WTC11 (cell line): Measurements from ENCODE around the gene CAMTA1. TPM values are rescaled to one million over a fixed set of nuclear protein-coding genes. Genes with fewer than 3 reads are reported as not detected.

ENCODE experiments used
- ATAC-seq: fragments of 200-7000 bp; cut with Tn5 transposase; 2 replicates; pipeline ENCODE4 v1.10.0; 2021; ENCODE audit warnings: mild to moderate bottlenecking, moderate library complexity
- CTCF ChIA-PET: fragments of 300-600 bp; sonication (Branson Sonifier 250); formaldehyde crosslinking; loops from one replicate; lab custom pipeline; 2021; ENCODE audit warnings: antibody characterized with exemption; lab: Charles Lee
- POLR2A ChIA-PET: fragments of 350-600 bp; sonication (Branson Sonifier 250); formaldehyde crosslinking; loops from one replicate; lab custom pipeline; 2021; ENCODE audit warnings: antibody characterized with exemption; lab: Charles Lee
- DNase-seq: peaks from one replicate; pipeline ENCODE4 v3.0.0; 2021; ENCODE audit warnings: low spot score
- H3K27ac Mint-ChIP-seq: 2 replicates; pipeline ENCODE4 v1.8.0; 2021; ENCODE audit warnings: mixed read lengths
- H3K27me3 Mint-ChIP-seq: 2 replicates; pipeline ENCODE4 v1.8.0; 2021; ENCODE audit warnings: low read depth, mild to moderate bottlenecking, moderate library complexity, mixed read lengths
- H3K36me3 Mint-ChIP-seq: 2 replicates; pipeline ENCODE4 v1.8.0; 2021; ENCODE audit warnings: mixed read lengths
- H3K4me1 Mint-ChIP-seq: 2 replicates; pipeline ENCODE4 v1.8.0; 2022; ENCODE audit warnings: mixed read lengths
- H3K4me3 Mint-ChIP-seq: 2 replicates; pipeline ENCODE4 v1.8.0; 2021; ENCODE audit warnings: mild to moderate bottlenecking, moderate library complexity, mixed read lengths
- H3K9me3 Mint-ChIP-seq: 2 replicates; pipeline ENCODE4 v1.8.0; 2021; ENCODE audit warnings: mixed read lengths
- CBFB ChIP-seq: sonication (generic); formaldehyde crosslinking; IDR thresholded peaks from 2 replicates; pipeline ENCODE4 v1.8.1; 2022; ENCODE audit warnings: mild to moderate bottlenecking, low read depth, missing genetic modification reagents
- CREM ChIP-seq: sonication (generic); formaldehyde crosslinking; IDR thresholded peaks from 2 replicates; pipeline ENCODE4 v1.8.1; 2022; ENCODE audit warnings: mild to moderate bottlenecking, missing genetic modification reagents, moderate library complexity
- GTF2I ChIP-seq: fragments of 250-450 bp; sonication (Bioruptor Pico); conservative IDR thresholded peaks from 2 replicates; pipeline ENCODE4 v1.4.0; 2021; ENCODE audit warnings: mild to moderate bottlenecking
- JUN ChIP-seq: sonication (generic); formaldehyde crosslinking; IDR thresholded peaks from 2 replicates; pipeline ENCODE4 v1.8.0; 2023; ENCODE audit warnings: mild to moderate bottlenecking, missing genetic modification reagents
- MYBL2 ChIP-seq: sonication (generic); formaldehyde crosslinking; IDR thresholded peaks from 2 replicates; pipeline ENCODE4 v1.8.1; 2023; ENCODE audit warnings: mild to moderate bottlenecking, moderate library complexity, missing genetic modification reagents
- OVOL2 ChIP-seq: fragments of 250-450 bp; sonication (Bioruptor Pico); IDR thresholded peaks from 2 replicates; pipeline ENCODE4 v1.9.0; 2021; ENCODE audit warnings: mild to moderate bottlenecking, borderline replicate concordance
- SOX15 ChIP-seq: fragments of 250-450 bp; sonication (Bioruptor Pico); IDR thresholded peaks from 2 replicates; pipeline ENCODE4 v1.9.0; 2021; ENCODE audit warnings: mild to moderate bottlenecking
- TEAD1 ChIP-seq: sonication (generic); formaldehyde crosslinking; IDR thresholded peaks from 2 replicates; pipeline ENCODE4 v1.8.0; 2022; ENCODE audit warnings: mild to moderate bottlenecking, missing genetic modification reagents
- ZNF232 ChIP-seq: sonication (generic); formaldehyde crosslinking; IDR thresholded peaks from 2 replicates; pipeline ENCODE4 v1.8.0; 2022; ENCODE audit warnings: mild to moderate bottlenecking, missing genetic modification reagents
- ZNF317 ChIP-seq: sonication (generic); formaldehyde crosslinking; IDR thresholded peaks from 2 replicates; pipeline ENCODE4 v1.8.1; 2023; ENCODE audit warnings: low read depth, mild to moderate bottlenecking, moderate library complexity, missing genetic modification reagents, borderline replicate concordance
- ZNF396 ChIP-seq: fragments of 250-450 bp; sonication (Bioruptor Pico); IDR thresholded peaks from 2 replicates; pipeline ENCODE4 v1.8.0; 2021; ENCODE audit warnings: mild to moderate bottlenecking, moderate library complexity, borderline replicate concordance
- ZNF423 ChIP-seq: fragments of 250-450 bp; sonication (Bioruptor Pico); IDR thresholded peaks from 2 replicates; pipeline ENCODE4 v2.1.2; 2022; ENCODE audit warnings: mild to moderate bottlenecking, moderate library complexity
- total RNA-seq: library from RNA; stranded (reverse); gene quantifications from 3 replicates; pipeline ENCODE4 v1.2.3, GENCODE V29; 2021
- TF ChIP-seq, protein P1 (sequence below): sonication (generic); formaldehyde crosslinking; IDR thresholded peaks from 2 replicates; pipeline ENCODE4 v1.8.1; 2022; ENCODE audit warnings: low read depth, mild to moderate bottlenecking, moderate library complexity, missing genetic modification reagents, borderline replicate concordance
- TF ChIP-seq, protein P2 (sequence below): sonication (generic); formaldehyde crosslinking; IDR thresholded peaks from 2 replicates; pipeline ENCODE4 v1.8.1; 2023; ENCODE audit warnings: mild to moderate bottlenecking, missing genetic modification reagents, moderate library complexity
- TF ChIP-seq, protein P3 (sequence below): fragments of 250-450 bp; sonication (Bioruptor Pico); conservative IDR thresholded peaks from 2 replicates; pipeline ENCODE4 v1.9.0; 2021; ENCODE audit warnings: mild to moderate bottlenecking
- TF ChIP-seq, protein P4 (sequence below): sonication (generic); formaldehyde crosslinking; IDR thresholded peaks from 2 replicates; pipeline ENCODE4 v1.8.0; 2022; ENCODE audit warnings: missing genetic modification reagents
- TF ChIP-seq, protein P5 (sequence below): sonication (generic); formaldehyde crosslinking; IDR thresholded peaks from 2 replicates; pipeline ENCODE4 v1.8.1; 2023; ENCODE audit warnings: mild to moderate bottlenecking, missing genetic modification reagents, borderline replicate concordance

Gene CAMTA1
- total RNA-seq, 1 experiment from 2014 or later, result 86.4 TPM

DNA sequence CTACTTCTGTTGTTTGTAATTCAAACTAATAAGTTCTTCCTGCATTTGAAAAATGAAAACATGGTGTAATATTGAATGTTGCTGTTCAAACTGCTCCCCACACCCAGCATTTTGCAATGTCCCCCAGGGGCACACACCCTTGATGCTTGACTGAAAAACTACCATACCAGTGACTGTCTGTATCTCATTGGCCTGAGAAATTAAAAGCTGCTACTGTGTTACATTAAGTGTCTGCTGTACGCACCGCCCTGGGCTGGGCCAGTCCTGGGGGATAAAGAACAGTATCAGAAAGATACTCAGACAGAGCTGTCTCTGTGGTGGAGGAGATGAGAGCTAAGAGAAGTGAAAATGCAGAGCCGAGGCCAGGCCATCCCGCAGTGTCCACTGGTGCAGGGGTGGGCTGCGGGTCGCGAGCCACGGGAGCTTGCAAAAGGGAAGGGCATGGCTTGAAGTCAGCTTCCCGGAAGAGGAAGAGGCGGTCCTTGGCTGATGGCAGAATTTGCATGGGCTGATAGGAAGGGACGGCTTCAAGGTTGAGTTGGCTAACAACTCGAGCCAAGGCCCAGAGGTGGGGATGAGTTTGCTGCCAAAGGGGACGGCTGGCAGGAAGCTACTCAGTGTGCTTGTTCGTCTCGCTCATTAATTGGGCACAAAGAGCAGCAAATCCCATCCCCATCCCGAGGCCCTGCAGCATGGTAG is 656.0 kb downstream of the CAMTA1 start:
- Mint-ChIP-seq H3K4me1 (peaks cover 3% of the 10 kb centered on the region; the same call in 1 of the 2 replicates), H3K27ac (peak overlapping the region; percentile 60)
- POLR2A ChIA-PET, result interaction anchor here (0.6 kb wide), 1 partner anchor 87 kb away, joined by 3 read pairs; no protein-coding TSS in a partner anchor

More for the DNA sequence above, 656.0 kb downstream of the CAMTA1 start:
- no peak for ATAC-seq
- Mint-ChIP-seq H3K36me3 (no peaks in the 10 kb centered on the region), H3K4me3 (no peak overlapping the region), H3K9me3 (no peaks in the 10 kb centered on the region), H3K27me3 (no peaks in the 10 kb centered on the region)
- TF ChIP-seq, protein P1, sequence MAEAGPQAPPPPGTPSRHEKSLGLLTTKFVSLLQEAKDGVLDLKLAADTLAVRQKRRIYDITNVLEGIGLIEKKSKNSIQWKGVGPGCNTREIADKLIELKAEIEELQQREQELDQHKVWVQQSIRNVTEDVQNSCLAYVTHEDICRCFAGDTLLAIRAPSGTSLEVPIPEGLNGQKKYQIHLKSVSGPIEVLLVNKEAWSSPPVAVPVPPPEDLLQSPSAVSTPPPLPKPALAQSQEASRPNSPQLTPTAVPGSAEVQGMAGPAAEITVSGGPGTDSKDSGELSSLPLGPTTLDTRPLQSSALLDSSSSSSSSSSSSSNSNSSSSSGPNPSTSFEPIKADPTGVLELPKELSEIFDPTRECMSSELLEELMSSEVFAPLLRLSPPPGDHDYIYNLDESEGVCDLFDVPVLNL, result no peak
- TF ChIP-seq, protein P2, sequence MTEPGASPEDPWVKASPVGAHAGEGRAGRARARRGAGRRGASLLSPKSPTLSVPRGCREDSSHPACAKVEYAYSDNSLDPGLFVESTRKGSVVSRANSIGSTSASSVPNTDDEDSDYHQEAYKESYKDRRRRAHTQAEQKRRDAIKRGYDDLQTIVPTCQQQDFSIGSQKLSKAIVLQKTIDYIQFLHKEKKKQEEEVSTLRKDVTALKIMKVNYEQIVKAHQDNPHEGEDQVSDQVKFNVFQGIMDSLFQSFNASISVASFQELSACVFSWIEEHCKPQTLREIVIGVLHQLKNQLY (CRISPR knock-in tag), result no peak
- TF ChIP-seq, protein P3, sequence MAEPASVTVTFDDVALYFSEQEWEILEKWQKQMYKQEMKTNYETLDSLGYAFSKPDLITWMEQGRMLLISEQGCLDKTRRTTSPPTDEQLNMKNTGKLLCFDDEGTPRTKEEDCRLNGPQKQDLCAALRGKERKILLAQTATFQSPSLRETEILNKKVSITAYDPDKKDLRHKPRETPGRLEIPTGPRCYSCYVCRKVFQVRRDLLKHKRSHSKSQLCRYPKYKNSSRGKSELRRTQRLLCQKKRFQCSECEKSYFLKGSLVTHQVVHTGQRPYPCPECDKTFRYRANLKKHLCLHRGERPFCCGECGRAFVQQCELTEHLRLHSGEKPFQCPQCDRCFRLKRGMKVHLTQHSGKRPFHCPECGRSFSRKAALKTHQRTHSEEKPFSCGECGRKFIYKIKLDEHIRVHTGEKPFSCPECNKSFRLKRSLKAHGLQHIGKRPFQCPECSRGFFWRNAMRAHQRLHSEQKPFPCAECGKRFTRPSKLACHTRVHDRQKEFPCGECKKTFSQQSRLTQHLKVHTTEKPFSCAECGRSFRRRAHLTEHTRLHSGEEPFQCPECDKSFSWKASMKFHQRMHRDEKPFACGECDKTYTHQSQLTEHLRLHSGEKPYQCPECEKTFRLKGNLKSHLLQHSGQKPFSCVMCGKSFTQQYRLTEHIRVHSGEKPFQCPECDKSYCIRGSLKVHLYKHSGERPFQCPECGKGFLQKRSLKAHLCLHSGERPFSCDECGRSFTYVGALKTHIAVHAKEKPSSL, result no peak
- TF ChIP-seq TEAD1 (no peak), CBFB (CRISPR knock-in tag) (no peak), MYBL2 (CRISPR knock-in tag) (no peak), ZNF232 (no peak), ZNF317 (CRISPR knock-in tag) (no peak), SOX15 (CRISPR knock-in tag) (no peak), ZNF396 (no peak), ZNF423 (CRISPR knock-in tag) (no peak), GTF2I (CRISPR knock-in tag) (no peak), JUN (no peak), OVOL2 (CRISPR knock-in tag) (no peak), CREM (CRISPR knock-in tag) (no peak)
- TF ChIP-seq, protein P4, sequence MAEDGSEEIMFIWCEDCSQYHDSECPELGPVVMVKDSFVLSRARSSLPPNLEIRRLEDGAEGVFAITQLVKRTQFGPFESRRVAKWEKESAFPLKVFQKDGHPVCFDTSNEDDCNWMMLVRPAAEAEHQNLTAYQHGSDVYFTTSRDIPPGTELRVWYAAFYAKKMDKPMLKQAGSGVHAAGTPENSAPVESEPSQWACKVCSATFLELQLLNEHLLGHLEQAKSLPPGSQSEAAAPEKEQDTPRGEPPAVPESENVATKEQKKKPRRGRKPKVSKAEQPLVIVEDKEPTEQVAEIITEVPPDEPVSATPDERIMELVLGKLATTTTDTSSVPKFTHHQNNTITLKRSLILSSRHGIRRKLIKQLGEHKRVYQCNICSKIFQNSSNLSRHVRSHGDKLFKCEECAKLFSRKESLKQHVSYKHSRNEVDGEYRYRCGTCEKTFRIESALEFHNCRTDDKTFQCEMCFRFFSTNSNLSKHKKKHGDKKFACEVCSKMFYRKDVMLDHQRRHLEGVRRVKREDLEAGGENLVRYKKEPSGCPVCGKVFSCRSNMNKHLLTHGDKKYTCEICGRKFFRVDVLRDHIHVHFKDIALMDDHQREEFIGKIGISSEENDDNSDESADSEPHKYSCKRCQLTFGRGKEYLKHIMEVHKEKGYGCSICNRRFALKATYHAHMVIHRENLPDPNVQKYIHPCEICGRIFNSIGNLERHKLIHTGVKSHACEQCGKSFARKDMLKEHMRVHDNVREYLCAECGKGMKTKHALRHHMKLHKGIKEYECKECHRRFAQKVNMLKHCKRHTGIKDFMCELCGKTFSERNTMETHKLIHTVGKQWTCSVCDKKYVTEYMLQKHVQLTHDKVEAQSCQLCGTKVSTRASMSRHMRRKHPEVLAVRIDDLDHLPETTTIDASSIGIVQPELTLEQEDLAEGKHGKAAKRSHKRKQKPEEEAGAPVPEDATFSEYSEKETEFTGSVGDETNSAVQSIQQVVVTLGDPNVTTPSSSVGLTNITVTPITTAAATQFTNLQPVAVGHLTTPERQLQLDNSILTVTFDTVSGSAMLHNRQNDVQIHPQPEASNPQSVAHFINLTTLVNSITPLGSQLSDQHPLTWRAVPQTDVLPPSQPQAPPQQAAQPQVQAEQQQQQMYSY, result no peak
- TF ChIP-seq, protein P5, sequence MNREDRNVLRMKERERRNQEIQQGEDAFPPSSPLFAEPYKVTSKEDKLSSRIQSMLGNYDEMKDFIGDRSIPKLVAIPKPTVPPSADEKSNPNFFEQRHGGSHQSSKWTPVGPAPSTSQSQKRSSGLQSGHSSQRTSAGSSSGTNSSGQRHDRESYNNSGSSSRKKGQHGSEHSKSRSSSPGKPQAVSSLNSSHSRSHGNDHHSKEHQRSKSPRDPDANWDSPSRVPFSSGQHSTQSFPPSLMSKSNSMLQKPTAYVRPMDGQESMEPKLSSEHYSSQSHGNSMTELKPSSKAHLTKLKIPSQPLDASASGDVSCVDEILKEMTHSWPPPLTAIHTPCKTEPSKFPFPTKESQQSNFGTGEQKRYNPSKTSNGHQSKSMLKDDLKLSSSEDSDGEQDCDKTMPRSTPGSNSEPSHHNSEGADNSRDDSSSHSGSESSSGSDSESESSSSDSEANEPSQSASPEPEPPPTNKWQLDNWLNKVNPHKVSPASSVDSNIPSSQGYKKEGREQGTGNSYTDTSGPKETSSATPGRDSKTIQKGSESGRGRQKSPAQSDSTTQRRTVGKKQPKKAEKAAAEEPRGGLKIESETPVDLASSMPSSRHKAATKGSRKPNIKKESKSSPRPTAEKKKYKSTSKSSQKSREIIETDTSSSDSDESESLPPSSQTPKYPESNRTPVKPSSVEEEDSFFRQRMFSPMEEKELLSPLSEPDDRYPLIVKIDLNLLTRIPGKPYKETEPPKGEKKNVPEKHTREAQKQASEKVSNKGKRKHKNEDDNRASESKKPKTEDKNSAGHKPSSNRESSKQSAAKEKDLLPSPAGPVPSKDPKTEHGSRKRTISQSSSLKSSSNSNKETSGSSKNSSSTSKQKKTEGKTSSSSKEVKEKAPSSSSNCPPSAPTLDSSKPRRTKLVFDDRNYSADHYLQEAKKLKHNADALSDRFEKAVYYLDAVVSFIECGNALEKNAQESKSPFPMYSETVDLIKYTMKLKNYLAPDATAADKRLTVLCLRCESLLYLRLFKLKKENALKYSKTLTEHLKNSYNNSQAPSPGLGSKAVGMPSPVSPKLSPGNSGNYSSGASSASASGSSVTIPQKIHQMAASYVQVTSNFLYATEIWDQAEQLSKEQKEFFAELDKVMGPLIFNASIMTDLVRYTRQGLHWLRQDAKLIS (CRISPR knock-in tag), result no peak
- CTCF ChIA-PET, result interaction anchor here (0.7 to 2.0 kb wide), 3 partner anchors 13 to 206 kb away, joined by 3 to 7 read pairs (median 3); no protein-coding TSS in a partner anchor
- no peak for DNase-seq
